CD1c-positive myeloid dendritic cell (primary cell): Measurements from ENCODE around the gene RBM47.
"Not testable (repeated sequence)": the region's sequence is repeated elsewhere in the genome, so short reads cannot be mapped to it uniquely, and the experiment has no call there.

Experiments used
- DNase-seq: peaks from one replicate; pipeline ENCODE4 v3.0.0-alpha.2; 2016; ENCODE audit errors: extremely low spot score

Gene RBM47

DNA sequence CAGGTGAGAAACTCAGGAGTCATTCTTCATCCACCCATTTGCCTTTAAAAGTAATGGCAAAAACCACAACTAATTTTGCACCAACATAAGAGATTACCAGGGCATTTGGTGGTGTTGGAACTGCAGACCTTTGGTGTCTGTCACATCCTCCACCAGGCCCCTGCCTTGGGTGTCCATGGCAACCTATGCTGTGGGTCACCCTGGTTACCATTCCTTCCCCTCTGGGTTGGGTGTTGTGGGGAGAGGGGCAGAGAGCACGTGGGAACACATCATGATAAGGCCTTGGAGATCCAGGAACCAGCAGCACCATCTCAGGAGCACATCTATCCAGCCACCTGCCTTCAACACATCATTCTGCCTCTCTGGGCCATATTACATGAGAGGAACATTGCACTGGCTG, 217.3 kb downstream of the RBM47 start:
- DNase-seq, result no peak

GRCh38 chr4:40409835-40410234, 219.8 kb downstream of the RBM47 start:
- DNase-seq, result no peak

DNA sequence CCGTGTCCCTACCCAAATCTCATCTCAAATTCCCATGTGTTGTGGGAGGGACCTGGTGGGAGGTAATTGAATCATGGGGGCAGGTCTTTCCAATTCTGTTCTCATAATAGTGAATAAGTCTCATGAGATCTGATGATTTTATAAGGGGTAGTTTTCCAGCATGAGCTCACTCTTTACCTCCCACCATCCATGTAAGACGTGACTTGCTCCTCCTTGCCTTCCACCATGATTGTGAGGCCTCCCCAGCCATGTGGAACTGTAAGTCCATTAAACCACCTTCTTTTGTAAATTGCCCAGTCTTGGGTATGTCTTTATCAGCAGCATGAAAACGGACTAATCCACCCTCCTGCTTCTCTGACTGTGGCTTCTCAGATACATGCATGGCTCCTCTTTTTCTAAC, 222.2 kb downstream of the RBM47 start:
- DNase-seq, result not testable (repeated sequence)

- DNase-seq, result no peak
These were observed 223.3 kb downstream of the RBM47 start for GRCh38 chr4:40406340-40406739.

DNA sequence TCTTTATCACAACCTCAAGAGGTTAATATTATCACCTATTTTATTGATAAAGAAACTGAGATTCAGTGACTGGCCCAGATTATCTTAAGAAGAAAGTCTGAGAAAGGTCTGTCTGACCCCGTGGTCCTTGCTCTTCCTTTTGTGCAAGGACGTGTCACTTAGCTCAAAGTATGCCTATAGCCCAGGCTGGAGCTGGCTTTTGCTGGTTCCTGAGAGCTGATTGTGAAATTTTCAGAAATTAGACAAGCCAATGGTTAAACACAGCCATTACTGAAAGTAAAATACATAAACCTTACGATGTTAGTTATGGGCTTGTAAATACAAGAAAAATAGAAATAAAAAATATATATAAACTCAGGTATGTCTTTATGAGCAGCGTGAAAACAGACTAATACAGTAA, 224.5 kb downstream of the RBM47 start:
- DNase-seq, result no peak

GRCh38 chr4:40403081-40403480, 226.6 kb downstream of the RBM47 start:
- DNase-seq, result no peak

DNA sequence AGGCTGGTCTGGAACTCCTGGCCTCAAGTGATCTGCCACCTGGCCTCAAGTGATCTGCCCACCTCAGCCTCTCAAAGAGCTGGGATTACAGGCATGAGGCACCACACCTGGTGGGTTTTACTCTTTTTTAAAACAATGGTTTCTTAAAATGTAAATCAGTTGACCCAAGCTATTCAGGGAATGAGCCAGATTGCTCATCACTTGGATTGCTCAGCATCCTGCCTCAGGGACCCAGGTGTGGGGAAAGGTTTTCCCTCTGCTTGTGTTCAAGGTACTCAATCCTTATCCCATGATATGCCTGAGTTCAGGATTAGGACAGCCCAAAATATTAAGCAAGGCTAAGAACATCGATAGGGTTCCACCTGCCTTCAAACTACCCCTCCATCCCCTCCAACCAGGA, 227.1 kb downstream of the RBM47 start:
- no peak for DNase-seq

DNA sequence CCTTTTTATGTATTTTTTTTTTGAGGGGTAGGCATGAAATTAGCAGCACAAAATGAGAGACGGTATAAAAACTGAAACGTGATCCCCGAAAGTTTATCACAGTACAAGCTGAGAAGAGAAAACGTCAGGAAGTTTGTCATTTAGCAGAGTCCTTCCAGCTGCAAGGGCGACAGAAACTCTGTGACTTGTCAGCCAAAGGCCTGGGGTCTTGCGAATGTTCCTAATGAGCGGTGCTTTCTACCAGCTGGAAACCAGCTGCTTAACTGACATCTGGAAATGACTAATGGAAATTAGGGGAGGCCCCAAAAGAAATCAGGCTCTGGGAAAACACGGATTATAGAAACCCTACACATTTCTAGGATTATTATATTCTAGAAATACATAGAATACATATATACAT, 228.0 kb downstream of the RBM47 start:
- DNase-seq, result no peak

DNA sequence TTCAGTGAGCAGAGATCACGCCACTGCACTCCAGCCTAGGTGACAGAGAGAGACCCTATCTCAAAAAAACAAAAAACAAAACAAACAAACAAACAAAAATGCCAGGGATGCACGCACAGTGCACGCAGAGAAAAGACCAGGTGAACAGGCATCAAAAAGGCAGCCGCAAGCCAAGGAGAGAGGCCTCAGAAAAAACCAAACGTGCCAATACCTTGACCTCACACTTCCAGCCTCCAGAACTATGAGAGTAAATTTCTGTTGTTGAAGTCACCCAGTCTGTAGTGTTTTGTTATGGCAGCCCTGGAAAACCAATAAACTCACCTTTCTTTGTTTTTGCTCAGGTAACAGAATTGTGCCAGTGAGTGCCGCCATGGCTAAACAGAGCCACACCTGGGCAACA, 228.6 kb downstream of the RBM47 start:
- DNase-seq, result no peak

DNA sequence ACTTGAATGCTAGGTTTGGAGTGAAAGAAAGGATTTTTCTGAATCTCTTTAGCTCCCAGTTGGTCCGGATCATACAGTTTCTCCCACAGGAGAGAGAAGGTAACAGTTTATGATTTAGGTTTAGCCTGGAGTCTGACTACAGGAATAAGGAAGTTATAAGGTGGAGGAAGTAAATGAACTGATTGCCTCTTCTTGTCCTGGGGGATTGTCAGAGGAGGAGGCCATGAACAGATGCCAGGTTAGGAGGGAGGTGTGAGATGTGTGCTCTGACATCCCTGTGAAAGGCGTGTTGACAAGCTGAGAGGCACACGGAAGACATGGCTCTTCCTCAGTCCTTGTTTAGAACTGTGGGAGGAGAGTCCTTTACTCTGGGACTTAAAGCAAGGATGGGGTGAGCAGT, 230.1 kb downstream of the RBM47 start:
- no peak for DNase-seq

- DNase-seq, result no peak
These were observed 233.5 kb downstream of the RBM47 start for GRCh38 chr4:40395908-40396793.

DNA sequence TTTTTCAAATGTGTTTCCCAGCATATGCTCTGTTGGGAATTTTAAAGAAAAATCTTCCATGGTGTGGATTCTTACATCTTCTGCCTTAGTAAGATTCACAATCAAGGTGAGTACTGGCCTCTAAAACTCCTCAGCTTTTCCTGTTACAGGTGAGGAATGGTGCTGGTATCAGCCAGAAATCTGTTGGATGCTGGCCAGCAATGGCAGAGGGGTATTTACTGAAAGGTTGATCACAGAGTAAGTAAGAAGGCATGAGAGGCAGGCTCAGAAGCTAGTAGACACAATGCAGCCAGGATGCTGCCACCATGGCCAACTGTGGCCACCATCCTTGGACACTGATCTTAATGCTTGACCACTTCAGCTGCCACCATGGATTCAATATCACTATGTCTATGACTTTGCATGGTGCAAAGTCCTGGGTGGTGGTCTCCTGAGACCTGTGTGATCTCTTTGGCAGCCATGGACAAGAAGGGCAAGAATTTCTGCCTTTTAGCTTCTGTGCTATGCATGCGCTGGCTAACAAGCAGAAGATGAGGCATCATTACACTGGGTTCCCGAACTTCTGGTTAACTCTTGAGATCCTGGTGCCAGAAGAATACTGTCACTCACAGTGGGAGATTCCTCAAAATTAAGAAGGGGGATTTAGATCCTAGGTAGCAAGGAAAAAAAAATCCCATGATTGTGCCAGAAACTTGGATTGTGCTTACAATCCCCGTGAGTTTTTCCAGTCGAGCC, 234.3 kb downstream of the RBM47 start:
- DNase-seq, result no peak

DNA sequence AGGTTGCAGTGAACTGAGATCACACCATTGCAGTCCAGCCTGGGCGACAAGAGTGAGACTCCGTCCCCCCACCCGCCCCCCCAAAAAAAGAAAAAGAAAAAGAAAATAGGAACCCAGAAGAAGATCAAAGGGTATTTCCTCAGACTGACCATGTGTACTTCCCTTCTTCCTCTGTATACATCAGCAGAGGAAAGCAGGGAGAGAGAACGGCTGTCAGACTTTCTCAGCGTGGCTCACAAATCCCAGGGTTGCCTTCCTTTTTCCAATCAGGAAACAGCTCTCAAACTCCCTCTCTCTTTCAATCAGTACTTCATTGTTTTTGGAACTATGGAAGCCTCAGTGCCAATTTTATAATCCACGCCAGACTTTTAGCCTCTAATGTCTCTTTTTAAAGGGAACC, 235.4 kb downstream of the RBM47 start:
- no peak for DNase-seq

DNA sequence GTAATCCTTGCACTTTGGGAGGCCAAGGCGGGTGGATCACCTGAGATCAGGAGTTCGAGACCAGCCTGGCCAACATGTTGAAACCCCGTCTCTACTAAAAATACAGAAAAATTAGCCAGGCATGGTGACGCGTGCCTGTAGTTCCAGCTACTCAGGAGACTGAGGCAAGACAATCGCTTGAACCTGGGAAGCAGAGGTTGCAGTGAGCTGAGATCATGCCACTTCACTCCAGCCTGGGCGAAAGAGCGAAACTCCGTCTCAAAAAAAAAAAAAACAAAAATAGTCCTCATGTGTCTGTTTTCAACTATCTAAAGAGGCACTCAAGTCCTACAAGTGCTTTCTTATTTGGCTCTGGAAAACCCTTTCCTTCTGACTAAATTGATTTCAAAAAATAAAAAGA, 237.4 kb downstream of the RBM47 start:
- not testable (repeated sequence) for DNase-seq

- no peak for DNase-seq
These were observed 239.7 kb downstream of the RBM47 start for GRCh38 chr4:40389986-40390385.

GRCh38 chr4:40388239-40388638, 241.4 kb downstream of the RBM47 start:
- DNase-seq, result no peak

DNA sequence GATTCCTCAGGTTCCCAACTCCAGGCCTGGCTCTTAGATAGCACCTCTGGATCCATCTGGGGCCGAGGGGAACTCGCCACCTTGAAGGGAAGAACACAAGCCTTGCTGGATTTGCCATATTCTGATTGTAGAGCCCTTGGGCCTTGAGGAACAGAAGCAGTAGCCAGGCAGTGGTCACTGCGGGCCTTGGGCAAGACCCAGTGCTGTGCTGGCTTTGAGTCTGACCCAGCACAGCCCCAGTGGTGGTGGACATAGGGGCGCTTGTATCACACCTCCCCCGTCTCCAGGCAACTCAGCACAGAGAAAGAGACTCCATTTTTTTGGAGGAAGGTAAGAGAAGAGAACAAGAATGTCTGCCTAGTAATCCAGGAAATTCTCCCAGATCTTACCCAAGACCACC, 249.0 kb downstream of the RBM47 start:
- no peak for DNase-seq

DNA sequence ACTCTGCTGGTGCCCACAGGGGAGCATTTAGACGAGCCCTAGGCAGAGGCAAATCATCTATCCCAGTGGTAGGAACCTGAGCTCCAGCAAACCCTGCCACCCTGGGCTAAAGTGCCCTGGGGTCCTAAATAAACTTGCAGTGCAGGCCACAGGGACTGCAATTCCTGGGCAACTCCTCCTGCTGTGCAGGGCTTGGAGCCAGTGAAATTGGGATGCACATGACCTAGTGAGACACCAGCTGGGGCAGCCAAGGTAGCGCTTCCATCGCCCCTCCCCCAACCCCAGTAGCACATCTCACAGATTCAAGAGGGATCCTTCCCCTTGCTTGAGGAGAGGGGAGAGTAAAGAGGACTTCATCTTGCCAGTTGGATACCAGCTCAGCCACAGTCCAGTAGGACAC, 250.4 kb downstream of the RBM47 start:
- DNase-seq, result no peak

DNA sequence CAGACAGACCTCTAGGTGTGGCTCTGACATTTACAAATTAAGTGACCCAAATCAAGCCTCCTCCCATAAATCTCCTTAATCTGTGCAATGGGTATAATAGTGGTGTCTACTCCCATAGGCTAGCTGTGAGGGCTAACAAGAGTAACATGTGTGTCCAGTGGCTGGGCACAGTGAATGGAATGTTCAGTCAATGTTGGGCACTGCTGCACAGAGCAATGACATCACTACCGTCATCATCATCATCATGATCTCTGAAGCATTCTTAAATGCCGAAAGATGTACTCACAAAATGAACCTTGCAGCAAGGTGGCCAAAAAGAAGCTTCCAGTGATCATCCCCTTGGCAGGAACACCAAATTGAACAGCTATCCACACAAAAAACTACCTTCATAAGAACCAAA, 251.0 kb downstream of the RBM47 start:
- no peak for DNase-seq

DNA sequence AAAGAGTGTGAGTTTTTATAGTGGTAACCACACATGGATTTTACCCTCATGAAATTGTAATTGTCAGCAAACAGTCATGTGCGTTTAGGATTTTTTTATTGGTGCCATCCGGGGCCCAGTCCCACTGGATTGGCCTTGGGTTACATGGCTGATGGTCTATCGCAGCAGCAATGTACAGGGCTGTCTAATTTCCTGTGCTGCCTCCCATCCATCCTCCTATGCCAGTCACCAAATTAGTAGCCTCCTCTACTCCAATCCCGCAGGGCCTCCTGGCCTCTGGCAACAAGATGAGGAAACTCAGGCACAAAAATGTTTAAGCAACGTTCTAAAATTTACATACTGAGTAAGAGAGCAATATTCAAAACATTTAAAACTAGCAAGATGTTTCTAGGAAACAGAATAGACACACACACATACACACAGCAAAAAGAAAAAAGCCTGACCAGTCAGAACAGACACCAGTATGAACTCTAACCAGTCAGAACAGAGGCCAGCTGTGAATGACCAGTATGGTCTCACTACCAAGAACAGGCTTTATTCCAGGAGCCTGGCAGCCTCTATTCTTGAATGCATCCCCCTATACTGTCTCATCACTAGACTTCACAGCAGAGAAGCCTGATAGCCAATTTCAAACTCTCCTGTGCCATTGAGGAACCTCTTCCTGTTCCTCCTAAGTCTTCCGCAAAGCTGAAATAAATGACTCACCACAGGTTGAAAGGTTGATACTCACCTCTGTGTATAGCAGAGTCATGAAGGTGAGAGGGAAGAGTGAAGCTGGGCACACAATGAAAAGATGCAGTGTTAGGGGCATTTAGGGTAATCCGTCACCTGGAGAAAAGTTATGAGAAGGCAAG, 251.9 kb downstream of the RBM47 start:
- no peak for DNase-seq

- no peak for DNase-seq
These were observed 254.0 kb downstream of the RBM47 start for GRCh38 chr4:40375620-40376019.

- no peak for DNase-seq
These were observed 254.6 kb downstream of the RBM47 start for GRCh38 chr4:40375095-40375494.
